CD4-positive, alpha-beta T cell treated with Interleukin-15 for 4 hours (primary cell): ENCODE data around the gene PACSIN1.
"Not testable (repeated sequence)": the region's sequence is repeated elsewhere in the genome, so short reads cannot be mapped to it uniquely, and the experiment has no call there.

Experiments used
- DNase-seq: peaks from one replicate; pipeline ENCODE4 v3.0.0-alpha.2; 2020; ENCODE audit warnings: low spot score

PACSIN1 gene

DNA sequence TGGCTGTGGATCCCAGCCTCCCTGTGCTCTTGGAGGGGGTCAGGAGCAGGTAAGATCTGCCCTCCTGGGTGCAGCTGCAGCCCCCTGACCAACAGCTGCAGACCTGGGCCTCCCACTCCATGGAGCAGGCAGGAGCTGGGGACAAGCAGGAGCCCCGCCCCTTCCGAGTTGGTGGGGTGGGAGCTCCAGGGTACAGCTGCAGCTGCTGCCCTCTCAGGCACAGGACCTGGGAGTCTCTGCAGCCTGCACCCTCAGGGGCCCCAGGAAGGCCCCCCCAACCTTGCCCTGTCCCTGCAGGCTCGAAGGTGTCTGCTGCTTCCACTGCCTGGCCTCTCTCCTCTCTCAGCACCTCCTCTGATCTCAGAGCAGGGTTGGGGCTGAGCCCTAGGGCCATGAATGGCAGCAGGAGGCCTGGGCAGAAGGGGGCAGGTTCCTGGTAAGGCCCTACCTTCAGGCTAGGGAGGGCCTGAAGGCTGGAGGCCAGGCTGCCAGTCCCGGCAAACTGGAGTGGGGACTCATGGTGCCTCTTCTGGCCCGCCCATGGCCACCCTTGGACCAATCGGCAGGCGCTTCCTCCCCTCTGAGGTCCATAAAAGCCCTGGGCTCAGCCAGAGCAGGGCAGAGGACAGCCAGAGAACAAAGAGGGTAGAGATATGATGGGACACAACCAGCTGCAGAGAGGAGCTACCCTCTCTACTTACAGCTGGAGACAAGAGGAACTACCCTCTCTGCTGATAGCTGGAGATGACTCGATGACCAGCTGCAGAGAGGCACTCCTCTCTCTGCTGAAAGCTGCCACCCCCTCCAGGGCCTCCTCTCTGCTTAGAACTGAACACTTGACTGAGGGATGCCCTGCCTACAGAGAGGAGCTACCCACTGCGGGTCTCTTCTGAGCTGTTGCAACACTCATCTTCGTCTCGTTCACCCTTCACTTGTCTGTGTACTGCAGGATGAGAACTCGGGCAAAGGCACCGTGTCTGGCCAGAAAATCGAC is 7.8 kb upstream of the PACSIN1 start:
- DNase-seq: no peak

- peak; percentile 64 for DNase-seq
Measured at GRCh38 chr6:34459899-34460593, 5.8 kb upstream of the PACSIN1 start.

DNA sequence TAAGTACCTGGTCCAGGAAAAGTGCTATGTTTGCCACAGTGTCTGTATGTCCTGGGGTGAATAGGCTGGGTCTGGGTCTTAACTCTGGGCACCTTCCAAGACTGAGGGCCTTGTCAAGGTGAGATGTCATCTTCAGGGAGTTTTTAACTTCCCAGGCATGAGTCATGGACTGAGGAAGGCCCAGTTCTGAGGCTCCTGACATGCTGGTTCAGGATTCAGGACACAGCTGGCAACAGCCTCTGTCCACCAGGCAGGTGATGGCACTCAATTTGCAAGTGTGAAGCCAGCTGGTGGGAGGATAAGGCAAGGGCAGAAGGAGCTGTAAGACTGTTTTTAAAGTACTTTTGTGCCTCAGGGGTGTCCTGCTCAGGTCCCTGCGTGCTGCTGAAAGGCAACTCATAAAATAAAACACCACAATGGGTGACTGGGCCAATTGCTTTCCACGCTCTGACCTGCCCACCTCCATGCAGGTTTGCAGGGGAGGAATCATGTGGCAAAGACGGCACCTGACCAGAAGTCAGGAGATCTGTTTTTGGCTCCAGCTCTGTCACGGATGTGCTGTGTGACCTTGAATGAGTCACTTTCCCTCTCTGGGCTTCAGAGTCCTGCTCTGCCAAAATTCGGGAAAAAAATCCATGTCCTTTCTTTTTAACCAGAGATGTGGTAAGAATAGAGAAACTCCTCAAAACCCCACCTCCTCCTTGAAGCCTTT is 4.9 kb upstream of the PACSIN1 start:
- DNase-seq: no peak

DNA sequence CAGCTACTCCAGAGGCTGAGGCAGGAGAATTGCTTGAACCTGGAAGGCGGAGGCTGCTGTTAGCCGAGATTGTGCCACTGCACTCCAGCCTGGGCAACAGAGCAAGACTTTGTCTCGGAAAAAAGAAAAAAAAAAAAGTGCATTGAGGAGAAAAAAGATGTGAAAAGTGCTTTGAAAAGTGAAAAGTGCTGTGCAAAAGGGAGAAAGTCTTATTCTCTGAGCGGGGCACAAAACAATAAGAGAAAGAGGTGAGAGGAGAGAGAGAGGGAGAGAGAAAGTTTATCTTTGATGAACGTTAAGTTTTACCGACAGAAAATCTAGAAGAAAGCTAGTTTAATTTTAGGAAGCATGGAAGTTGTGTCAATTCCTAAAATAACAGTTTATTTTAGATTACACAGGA is 3.9 kb upstream of the PACSIN1 start:
- no peak for DNase-seq

DNA sequence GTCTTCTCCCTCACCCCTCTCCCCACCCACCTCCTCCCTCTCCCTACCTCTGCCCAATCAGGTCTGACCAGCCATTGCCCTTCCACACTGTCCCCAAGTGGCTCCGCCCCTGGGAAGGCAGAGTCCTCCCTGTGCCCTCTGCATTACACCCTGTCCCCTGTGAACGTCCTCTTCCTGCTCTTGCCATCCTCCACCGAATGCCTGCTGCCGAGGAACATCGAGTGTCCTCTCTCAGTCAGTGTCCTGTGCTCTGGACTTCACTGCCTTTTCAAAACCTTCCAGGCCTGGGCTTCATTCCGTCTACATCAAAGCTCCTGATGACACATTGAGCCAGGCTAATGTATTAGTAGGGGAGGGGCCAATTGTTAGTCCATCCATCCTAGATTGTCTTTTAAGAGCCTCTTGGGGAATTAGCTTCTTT is 3.3 kb upstream of the PACSIN1 start:
- no peak for DNase-seq

DNA sequence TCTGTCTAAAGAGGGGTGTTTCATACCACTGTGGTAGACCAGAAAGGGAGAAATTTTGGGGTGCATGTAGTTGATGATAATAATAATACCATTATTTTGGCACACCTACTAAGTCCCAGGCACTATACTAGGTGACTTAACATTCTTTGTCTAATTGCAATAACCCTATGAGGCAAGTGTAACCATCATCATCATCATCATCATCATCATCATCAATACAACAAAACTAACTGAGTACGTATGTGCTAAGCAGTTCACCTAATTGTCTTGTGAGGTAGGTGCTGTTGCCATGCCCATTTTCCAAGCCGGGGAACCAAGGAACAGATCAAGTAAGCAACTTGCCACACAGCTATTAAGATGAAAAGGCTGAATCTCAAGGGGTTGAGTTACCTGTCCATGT is 2.6 kb upstream of the PACSIN1 start:
- no peak for DNase-seq

DNA sequence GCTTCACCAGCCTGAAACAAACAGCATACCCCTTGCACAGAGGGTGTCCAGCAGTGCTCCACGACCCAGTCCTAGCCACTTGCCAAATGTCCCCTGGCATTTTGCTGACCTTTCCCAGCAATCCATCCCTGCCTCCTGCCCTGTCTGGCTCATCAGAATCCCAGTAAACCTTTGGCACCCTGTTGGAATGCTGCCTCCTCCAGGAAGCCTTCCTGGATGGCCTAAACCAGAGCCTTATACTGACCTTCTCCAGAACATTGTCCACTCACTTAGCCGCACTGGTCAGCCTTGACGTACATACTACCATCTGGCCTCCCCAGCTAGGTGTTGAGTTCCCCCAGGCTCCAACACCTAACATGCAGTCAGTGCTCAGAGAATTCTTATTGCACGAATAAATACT is 2.0 kb upstream of the PACSIN1 start:
- no peak for DNase-seq

DNA sequence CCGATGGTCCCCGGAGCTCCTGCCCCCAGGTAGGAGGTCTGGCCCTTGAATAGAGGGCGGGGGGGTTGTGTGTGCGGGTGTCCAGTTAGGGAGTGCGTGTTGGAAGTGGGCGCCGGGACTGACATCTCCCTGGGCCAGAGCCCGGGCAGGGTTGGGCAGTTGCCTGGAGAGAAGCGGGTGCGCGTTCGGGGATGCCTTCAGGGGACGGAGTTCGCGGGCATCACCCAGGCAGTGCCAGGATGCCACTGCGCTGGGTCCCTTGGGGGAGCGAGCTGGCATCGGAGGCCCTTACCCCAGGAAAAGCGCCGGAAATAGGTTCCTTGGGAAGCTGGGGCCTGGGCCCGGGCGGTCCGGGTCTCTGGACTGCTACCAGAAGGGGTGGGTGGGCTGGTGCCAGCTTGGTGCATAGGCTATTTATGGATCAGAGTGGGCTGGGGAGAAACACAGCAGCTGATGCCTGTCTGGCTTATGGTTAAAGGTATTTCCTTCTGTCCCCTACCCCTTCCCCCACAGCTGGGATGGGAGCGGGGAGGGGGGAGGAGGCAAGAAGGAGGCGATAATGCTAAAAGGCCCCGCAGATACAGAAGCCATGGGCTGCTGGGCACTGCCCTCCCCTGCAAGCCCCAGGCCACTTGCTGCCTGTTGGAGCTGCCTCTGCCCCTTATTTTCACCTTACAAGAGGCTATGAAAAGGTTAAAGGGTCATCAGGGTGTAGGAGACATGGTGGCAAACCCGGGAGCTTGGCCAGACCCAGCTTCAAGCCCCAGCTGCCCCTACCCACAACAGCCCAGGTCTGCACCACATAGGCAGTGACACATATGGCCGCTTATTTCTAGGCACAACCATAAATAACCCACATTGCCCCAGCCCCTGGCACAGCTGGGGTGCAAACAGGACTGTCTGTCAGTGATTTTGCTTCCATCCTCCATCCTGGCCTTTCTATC is 638 bp downstream of the PACSIN1 start:
- no peak for DNase-seq

GRCh38 chr6:34468378-34468892 is 2.6 kb downstream of the PACSIN1 start:
- no peak for DNase-seq

GRCh38 chr6:34469499-34469898 is 3.6 kb downstream of the PACSIN1 start:
- DNase-seq: no peak

DNA sequence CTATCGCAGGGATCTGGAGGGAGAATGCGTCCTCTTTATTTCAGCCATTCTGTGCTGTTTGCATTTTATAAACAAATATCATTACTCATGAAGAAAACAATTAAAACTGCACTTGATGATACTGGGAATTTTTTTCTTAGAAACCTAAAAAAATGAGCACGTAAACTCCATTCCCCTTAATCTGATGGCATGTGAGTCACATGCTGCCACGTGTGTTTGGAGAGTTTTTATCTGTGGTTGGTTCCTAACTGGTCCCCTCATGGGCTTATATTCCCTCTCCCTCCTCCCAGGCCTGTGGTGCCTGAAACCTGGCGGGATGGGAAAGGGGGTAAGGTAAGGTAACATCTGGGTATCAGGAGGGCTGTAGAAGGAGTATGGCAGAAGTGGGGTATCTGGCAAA is 6.5 kb downstream of the PACSIN1 start:
- no peak for DNase-seq

- DNase-seq: no peak
Measured at GRCh38 chr6:34473967-34474366, 8.1 kb downstream of the PACSIN1 start.

- no peak for DNase-seq
Measured at GRCh38 chr6:34474754-34475153, 8.9 kb downstream of the PACSIN1 start.

- DNase-seq: no peak
Measured at GRCh38 chr6:34475238-34475682, 9.4 kb downstream of the PACSIN1 start.

DNA sequence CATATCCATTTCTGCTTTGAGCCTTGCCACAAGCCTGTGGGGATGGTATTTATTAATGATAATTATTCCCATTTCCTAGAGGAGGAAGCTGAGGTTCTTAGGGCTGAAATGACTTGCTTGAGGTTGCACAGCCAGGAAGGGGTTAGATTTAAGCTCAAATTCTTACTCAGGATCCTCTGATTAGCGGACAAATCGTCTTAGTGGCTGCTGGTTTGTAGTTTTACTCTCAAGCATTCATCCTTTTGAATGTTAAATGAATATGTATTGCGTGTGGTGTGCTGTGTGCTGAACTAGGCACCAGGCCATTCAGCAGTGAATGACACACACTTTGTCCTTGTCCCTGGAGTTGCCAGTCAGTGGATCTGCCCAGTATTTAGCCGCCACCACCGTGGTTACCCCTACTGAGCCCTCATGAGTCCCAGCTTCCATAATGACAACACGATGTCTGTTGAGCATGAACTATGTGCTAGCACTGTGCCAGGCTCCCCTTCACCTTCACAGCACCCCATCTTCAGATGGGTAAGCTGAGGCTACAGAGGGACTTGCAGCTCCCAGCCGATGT is 10.0 kb downstream of the PACSIN1 start:
- no peak for DNase-seq

GRCh38 chr6:34476447-34476846 is 10.6 kb downstream of the PACSIN1 start:
- no peak for DNase-seq

DNA sequence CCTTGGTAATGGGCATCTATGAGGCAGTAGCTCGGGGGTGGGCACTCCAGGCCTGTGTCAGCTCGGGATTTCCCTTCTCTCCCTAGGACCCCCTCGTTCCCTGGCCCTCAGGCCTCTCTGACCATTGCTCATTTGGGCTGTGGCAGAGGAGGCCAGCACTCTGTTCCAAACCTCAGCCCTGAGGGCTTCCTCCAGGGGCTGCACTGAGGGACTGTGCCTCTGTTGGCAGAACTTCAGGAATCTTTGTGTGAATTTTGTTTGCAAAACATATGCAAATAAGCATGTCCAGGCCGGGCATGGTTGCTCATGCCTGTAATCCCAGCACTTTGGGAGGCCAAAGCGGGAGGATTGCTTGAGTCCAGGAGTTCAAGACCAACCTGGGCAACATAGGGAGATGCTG is 11.0 kb downstream of the PACSIN1 start:
- DNase-seq: no peak

DNA sequence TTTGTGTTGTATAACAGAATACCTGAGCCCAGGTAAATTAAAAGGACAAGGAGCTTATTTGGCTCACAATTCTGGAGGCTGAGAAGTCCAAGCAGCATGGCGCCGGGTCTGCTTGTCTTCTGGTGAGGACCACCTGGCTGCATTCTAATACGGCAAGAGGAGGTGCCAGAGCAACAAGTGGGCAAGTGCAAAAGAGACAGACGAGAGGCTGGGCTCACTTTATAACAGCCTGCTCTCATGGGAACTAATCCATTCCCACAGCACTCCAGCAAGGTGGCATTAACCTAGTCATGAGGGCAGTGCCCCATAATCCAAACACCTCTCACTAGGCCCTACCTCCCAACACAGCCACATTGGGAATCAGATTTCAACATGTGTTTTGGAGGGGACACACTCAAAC is 12.9 kb downstream of the PACSIN1 start:
- DNase-seq: no peak

GRCh38 chr6:34483781-34484180 is 17.9 kb downstream of the PACSIN1 start:
- not testable (repeated sequence) for DNase-seq

GRCh38 chr6:34484391-34484790 is 18.5 kb downstream of the PACSIN1 start:
- no peak for DNase-seq

DNA sequence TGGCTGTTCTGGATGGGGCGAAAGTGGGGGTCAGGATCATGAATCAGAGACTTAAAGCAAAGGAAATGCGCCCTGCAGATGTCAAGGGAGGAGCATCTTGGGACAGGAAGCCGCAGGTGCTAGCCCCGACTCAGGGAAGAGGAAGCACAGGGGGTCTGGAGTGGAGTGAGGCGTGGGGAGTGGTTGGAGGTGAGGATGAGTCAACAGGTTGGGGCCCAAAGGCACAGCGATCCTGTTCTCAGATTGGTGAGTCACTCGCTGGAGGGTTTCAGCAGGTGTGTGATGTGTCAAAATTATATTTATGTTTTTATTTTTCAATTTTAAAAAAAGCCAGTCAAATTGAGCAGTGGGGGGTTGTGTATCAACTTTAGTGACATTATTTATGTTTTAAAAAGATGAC is 19.0 kb downstream of the PACSIN1 start:
- peak; percentile 72 for DNase-seq
